ENCODE data around the gene ENKD1. TPM values are rescaled to one million over a fixed set of nuclear protein-coding genes. Genes with fewer than 3 reads are reported as not detected.

ENKD1 gene
- total and polyA plus RNA-seq, 10 of the 15 experiments (the other 5 are each of a cell fraction or from before 2014, with no cell fraction given) = 0.19 to 8.1 (median 2.8) TPM

DNA sequence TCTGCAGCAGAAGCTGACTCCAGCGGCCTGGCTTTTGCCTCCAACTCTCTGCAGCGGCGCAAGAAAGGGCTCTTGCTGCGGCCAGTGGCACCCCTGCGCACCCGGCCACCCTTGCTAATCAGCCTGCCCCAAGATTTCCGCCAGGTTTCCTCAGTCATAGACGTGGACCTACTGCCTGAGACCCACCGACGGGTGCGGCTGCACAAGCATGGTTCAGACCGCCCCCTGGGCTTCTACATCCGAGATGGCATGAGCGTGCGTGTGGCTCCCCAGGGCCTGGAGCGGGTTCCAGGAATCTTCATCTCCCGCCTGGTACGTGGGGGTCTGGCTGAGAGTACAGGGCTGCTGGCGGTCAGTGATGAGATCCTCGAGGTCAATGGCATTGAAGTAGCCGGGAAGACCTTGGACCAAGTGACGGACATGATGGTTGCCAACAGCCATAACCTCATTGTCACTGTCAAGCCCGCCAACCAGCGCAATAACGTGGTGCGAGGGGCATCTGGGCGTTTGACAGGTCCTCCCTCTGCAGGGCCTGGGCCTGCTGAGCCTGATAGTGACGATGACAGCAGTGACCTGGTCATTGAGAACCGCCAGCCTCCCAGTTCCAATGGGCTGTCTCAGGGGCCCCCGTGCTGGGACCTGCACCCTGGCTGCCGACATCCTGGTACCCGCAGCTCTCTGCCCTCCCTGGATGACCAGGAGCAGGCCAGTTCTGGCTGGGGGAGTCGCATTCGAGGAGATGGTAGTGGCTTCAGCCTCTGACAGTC, 4.5 kb downstream of the ENKD1 start:
- H3K4me3 ChIP-seq = no peak overlapping the region
- peak overlapping the region; percentile 78; the same call in 1 of the 2 replicates for H3K4me2 ChIP-seq (ENCODE audit: control insufficient read depth, insufficient read depth)
- ATAC-seq = no peak
- H4K20me1 ChIP-seq (ENCODE audit: control insufficient read depth, insufficient read depth) = no peaks in the 10 kb centered on the region
- no peak overlapping the region for H2AFZ ChIP-seq (ENCODE audit: control insufficient read depth, low read depth, low read length)
- ChIA-PET CTCF (interaction anchor here (1.4 to 11.9 kb wide), 3 partner anchors 17 to 144 kb away, joined by 5 to 196 read pairs (median 12); partner anchors contain the start of genes CARMIL2 and CTCF), POLR2A (no interaction called here), RAD21 (ENCODE audit: unreplicated experiment) (interaction anchor here (0.7 kb wide), 1 partner anchor 17 kb away, joined by 4 read pairs; the partner anchor contains the start of gene CARMIL2), SMC1A (ENCODE audit: uncharacterized antibody, unreplicated experiment) (interaction anchor here (1.0 to 1.4 kb wide), 2 partner anchors 18 to 154 kb away, joined by 3 read pairs; partner anchors contain the start of gene CARMIL2)
- no TSS peak for BruUV-seq (replicated peaks)
- no peak overlapping the region for H3K27ac ChIP-seq (ENCODE audit: control insufficient read depth, insufficient read depth)
- in situ Hi-C loops (cut with MboI) = no loop called here
- H3K79me2 ChIP-seq (ENCODE audit: control insufficient read depth, insufficient read depth, low read length) = peaks cover 12% of the 10 kb centered on the region
- DNase-seq (ENCODE audit: low read depth, low spot score) = no peak
- no peaks in the 10 kb centered on the region for H3K27me3 ChIP-seq (replicated peaks in 1 of 2; ENCODE audit: control insufficient read depth in 2 of 2, insufficient read depth in 2 of 2, low read length in 1 of 2)
- H3K4me1 ChIP-seq (ENCODE audit: control insufficient read depth, insufficient read depth, low read length) = peaks cover 13% of the 10 kb centered on the region
- intact Hi-C loops (cut with micrococcal nuclease; ENCODE audit: unreplicated experiment) = loop anchor here (5.0 kb wide), 1 partner anchor 505 kb away; the partner anchor contains the start of genes FBXL8 and TRADD
- peaks cover 9 to 10% of the 10 kb centered on the region in 2 experiments; a peak in 3 of 4 replicates for H3K36me3 ChIP-seq (ENCODE audit: control insufficient read depth in 2 of 2, insufficient read depth in 2 of 2, low read length in 1 of 2)
- no peak for FAIRE-seq
- H3K9ac ChIP-seq (ENCODE audit: control insufficient read depth, insufficient read depth, low read length) = no peak overlapping the region
- WGBS (ENCODE audit: insufficient coverage, insufficient replicate concordance, low lambda C conversion rate, missing lambda C conversion rate) = 97% methylated on average over 34 of the region's 34 CpGs
- no peaks in the 10 kb centered on the region for H3K9me3 ChIP-seq (replicated peaks; ENCODE audit: control insufficient read depth, insufficient read depth, low read length)
- no peak for TF ChIP-seq RELA (IDR thresholded peaks at IDR 0.05; ENCODE audit: borderline replicate concordance, partially characterized antibody)
- no peak for TF ChIP-seq NBN (IDR thresholded peaks at IDR 0.05)
- TF ChIP-seq ZNF217 (IDR thresholded peaks at IDR 0.05) = no peak
- no peak for TF ChIP-seq SP1 (IDR thresholded peaks at IDR 0.05; ENCODE audit: low read depth, low read length)
- no peak for TF ChIP-seq MTA2 (IDR thresholded peaks at IDR 0.05; ENCODE audit: low read depth)
- TF ChIP-seq SIN3A (IDR thresholded peaks at IDR 0.05; ENCODE audit: low read depth, low read length) = no peak
- TF ChIP-seq, protein P1, sequence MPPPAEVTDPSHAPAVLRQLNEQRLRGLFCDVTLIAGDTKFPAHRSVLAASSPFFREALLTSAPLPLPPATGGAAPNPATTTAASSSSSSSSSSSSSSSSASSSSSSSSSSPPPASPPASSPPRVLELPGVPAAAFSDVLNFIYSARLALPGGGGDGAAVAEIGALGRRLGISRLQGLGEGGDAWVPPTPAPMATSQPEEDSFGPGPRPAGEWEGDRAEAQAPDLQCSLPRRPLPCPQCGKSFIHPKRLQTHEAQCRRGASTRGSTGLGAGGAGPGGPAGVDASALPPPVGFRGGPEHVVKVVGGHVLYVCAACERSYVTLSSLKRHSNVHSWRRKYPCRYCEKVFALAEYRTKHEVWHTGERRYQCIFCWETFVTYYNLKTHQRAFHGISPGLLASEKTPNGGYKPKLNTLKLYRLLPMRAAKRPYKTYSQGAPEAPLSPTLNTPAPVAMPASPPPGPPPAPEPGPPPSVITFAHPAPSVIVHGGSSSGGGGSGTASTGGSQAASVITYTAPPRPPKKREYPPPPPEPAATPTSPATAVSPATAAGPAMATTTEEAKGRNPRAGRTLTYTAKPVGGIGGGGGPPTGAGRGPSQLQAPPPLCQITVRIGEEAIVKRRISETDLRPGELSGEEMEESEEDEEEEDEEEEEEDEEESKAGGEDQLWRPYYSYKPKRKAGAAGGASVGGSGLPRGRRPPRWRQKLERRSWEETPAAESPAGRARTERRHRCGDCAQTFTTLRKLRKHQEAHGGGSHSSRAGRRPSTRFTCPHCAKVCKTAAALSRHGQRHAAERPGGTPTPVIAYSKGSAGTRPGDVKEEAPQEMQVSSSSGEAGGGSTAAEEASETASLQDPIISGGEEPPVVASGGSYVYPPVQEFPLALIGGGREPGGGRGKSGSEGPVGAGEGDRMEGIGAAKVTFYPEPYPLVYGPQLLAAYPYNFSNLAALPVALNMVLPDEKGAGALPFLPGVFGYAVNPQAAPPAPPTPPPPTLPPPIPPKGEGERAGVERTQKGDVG (CRISPR knock-in tag; IDR thresholded peaks at IDR 0.05) = no peak
- TF ChIP-seq GABPA (IDR thresholded peaks at IDR 0.05; ENCODE audit: low read depth) = no peak
- TF ChIP-seq CREM (IDR thresholded peaks at IDR 0.05; ENCODE audit: low read depth) = no peak
- TF ChIP-seq, protein P2, sequence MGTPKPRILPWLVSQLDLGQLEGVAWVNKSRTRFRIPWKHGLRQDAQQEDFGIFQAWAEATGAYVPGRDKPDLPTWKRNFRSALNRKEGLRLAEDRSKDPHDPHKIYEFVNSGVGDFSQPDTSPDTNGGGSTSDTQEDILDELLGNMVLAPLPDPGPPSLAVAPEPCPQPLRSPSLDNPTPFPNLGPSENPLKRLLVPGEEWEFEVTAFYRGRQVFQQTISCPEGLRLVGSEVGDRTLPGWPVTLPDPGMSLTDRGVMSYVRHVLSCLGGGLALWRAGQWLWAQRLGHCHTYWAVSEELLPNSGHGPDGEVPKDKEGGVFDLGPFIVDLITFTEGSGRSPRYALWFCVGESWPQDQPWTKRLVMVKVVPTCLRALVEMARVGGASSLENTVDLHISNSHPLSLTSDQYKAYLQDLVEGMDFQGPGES (IDR thresholded peaks at IDR 0.05) = no peak
- TF ChIP-seq, protein P3, sequence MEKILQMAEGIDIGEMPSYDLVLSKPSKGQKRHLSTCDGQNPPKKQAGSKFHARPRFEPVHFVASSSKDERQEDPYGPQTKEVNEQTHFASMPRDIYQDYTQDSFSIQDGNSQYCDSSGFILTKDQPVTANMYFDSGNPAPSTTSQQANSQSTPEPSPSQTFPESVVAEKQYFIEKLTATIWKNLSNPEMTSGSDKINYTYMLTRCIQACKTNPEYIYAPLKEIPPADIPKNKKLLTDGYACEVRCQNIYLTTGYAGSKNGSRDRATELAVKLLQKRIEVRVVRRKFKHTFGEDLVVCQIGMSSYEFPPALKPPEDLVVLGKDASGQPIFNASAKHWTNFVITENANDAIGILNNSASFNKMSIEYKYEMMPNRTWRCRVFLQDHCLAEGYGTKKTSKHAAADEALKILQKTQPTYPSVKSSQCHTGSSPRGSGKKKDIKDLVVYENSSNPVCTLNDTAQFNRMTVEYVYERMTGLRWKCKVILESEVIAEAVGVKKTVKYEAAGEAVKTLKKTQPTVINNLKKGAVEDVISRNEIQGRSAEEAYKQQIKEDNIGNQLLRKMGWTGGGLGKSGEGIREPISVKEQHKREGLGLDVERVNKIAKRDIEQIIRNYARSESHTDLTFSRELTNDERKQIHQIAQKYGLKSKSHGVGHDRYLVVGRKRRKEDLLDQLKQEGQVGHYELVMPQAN (conservative IDR thresholded peaks at IDR 0.05) = no peak
- TF ChIP-seq, protein P4, sequence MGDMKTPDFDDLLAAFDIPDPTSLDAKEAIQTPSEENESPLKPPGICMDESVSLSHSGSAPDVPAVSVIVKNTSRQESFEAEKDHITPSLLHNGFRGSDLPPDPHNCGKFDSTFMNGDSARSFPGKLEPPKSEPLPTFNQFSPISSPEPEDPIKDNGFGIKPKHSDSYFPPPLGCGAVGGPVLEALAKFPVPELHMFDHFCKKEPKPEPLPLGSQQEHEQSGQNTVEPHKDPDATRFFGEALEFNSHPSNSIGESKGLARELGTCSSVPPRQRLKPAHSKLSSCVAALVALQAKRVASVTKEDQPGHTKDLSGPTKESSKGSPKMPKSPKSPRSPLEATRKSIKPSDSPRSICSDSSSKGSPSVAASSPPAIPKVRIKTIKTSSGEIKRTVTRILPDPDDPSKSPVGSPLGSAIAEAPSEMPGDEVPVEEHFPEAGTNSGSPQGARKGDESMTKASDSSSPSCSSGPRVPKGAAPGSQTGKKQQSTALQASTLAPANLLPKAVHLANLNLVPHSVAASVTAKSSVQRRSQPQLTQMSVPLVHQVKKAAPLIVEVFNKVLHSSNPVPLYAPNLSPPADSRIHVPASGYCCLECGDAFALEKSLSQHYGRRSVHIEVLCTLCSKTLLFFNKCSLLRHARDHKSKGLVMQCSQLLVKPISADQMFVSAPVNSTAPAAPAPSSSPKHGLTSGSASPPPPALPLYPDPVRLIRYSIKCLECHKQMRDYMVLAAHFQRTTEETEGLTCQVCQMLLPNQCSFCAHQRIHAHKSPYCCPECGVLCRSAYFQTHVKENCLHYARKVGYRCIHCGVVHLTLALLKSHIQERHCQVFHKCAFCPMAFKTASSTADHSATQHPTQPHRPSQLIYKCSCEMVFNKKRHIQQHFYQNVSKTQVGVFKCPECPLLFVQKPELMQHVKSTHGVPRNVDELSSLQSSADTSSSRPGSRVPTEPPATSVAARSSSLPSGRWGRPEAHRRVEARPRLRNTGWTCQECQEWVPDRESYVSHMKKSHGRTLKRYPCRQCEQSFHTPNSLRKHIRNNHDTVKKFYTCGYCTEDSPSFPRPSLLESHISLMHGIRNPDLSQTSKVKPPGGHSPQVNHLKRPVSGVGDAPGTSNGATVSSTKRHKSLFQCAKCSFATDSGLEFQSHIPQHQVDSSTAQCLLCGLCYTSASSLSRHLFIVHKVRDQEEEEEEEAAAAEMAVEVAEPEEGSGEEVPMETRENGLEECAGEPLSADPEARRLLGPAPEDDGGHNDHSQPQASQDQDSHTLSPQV (IDR thresholded peaks at IDR 0.05) = no peak
- TF ChIP-seq SMAD5 (IDR thresholded peaks at IDR 0.05; ENCODE audit: low read depth) = no peak

Data from GM12878 (cell line).